GM21515 (cell line): ENCODE data around the gene BTN1A1.

Experiments used
- ATAC-seq: cut with Tn5 transposase; IDR thresholded peaks from one replicate; pipeline ENCODE4 v1.9.1; 2021; ENCODE audit not compliant: unreplicated experiment

BTN1A1 gene

GRCh38 chr6:26556263-26557070 lies 56.4 kb downstream of the BTN1A1 start:
- ATAC-seq: no peak
